ENCODE data around the gene MOB3B.

Gene MOB3B

DNA sequence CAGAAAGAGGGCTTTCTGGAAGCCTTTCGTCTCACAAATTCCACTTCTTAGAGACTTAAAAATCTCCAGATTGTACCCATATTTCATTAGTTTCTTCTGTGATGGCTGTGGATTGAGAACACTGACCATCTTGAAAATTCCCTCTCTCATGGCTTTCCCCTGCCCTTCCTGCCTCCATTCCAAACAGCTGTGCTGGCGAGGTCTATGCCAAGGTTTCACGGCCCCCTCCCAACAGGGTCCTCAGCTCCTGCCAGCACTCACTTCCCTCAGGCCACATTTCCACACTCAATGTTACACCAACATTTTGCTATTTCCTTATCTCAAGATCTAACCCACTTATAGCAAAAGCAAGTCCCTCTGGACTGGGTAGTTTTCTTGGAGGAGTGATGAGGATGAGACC lies 192.4 kb downstream of the MOB3B start:
- TF ChIP-seq, protein P1, sequence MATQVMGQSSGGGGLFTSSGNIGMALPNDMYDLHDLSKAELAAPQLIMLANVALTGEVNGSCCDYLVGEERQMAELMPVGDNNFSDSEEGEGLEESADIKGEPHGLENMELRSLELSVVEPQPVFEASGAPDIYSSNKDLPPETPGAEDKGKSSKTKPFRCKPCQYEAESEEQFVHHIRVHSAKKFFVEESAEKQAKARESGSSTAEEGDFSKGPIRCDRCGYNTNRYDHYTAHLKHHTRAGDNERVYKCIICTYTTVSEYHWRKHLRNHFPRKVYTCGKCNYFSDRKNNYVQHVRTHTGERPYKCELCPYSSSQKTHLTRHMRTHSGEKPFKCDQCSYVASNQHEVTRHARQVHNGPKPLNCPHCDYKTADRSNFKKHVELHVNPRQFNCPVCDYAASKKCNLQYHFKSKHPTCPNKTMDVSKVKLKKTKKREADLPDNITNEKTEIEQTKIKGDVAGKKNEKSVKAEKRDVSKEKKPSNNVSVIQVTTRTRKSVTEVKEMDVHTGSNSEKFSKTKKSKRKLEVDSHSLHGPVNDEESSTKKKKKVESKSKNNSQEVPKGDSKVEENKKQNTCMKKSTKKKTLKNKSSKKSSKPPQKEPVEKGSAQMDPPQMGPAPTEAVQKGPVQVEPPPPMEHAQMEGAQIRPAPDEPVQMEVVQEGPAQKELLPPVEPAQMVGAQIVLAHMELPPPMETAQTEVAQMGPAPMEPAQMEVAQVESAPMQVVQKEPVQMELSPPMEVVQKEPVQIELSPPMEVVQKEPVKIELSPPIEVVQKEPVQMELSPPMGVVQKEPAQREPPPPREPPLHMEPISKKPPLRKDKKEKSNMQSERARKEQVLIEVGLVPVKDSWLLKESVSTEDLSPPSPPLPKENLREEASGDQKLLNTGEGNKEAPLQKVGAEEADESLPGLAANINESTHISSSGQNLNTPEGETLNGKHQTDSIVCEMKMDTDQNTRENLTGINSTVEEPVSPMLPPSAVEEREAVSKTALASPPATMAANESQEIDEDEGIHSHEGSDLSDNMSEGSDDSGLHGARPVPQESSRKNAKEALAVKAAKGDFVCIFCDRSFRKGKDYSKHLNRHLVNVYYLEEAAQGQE (IDR thresholded peaks at IDR 0.05; ENCODE audit: insufficient read depth in 1 of 2, low read depth in 2 of 2, low read length in 2 of 2): no peak
- TF ChIP-seq TAF1 (IDR thresholded peaks at IDR 0.05; ENCODE audit: borderline replicate concordance, insufficient read depth, low read length): no peak
- no peak for TF ChIP-seq SIN3A (IDR thresholded peaks at IDR 0.05; ENCODE audit: borderline replicate concordance, insufficient read depth, low read length)
- no peak for TF ChIP-seq FOXP2 (optimal IDR thresholded peaks at IDR 0.05; ENCODE audit: borderline replicate concordance, extremely low read depth, extremely low read length, insufficient read depth)
- no peak for TF ChIP-seq POLR2AphosphoS5 (IDR thresholded peaks at IDR 0.05; ENCODE audit: low read depth, low read length)

DNA sequence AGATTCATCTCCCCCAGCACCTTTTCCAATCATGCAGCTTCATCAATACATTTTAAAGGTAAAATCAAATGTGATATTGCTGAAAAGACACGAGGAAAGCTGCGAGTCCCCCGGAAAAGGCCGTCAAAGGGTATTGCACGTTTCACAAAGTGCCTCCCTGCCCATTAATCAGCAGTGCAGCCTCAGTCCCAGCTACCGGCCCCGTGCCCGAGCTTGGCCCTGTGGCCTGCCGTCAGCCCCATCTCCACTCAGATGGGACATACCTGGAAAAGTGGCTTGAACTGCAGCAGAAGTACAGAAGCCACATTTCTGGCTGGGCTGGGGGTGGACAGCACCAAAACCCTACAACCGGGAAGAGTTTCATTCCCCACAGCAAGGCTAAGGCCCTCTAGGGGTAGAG lies 192.8 kb downstream of the MOB3B start:
- TF ChIP-seq TAF1 (IDR thresholded peaks at IDR 0.05; ENCODE audit: borderline replicate concordance, insufficient read depth, low read length) (no peak), POLR2AphosphoS5 (IDR thresholded peaks at IDR 0.05; ENCODE audit: low read depth, low read length) (no peak), SIN3A (IDR thresholded peaks at IDR 0.05; ENCODE audit: borderline replicate concordance, insufficient read depth, low read length) (no peak), FOXP2 (optimal IDR thresholded peaks at IDR 0.05; ENCODE audit: borderline replicate concordance, extremely low read depth, extremely low read length, insufficient read depth) (no peak)
- TF ChIP-seq, protein P1 (IDR thresholded peaks at IDR 0.05; ENCODE audit: insufficient read depth in 1 of 2, low read depth in 2 of 2, low read length in 2 of 2): no peak

DNA sequence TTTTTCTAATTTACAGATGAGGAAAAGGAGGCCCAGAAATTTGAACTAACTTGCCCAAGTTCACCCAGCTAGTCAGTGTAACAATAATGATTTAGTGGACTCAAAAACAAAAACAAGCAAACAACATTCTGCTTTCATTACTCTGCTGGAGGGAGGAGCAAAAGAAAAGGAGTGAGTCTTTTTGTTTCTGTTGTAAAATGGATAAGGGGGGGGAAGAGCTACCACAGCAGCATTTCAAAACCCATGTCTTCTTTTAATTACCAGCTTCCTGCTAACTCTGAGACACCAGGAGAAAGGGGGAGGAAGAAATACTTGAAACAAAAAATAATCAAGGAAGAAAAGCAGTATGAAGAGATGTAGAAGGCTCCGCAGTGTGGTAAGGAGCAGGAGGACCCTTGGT lies 193.5 kb downstream of the MOB3B start:
- TF ChIP-seq SIN3A (IDR thresholded peaks at IDR 0.05; ENCODE audit: borderline replicate concordance, insufficient read depth, low read length) (no peak), FOXP2 (optimal IDR thresholded peaks at IDR 0.05; ENCODE audit: borderline replicate concordance, extremely low read depth, extremely low read length, insufficient read depth) (no peak), POLR2AphosphoS5 (IDR thresholded peaks at IDR 0.05; ENCODE audit: low read depth, low read length) (no peak), TAF1 (IDR thresholded peaks at IDR 0.05; ENCODE audit: borderline replicate concordance, insufficient read depth, low read length) (no peak)
- TF ChIP-seq, protein P1 (IDR thresholded peaks at IDR 0.05; ENCODE audit: insufficient read depth in 1 of 2, low read depth in 2 of 2, low read length in 2 of 2): no peak

DNA sequence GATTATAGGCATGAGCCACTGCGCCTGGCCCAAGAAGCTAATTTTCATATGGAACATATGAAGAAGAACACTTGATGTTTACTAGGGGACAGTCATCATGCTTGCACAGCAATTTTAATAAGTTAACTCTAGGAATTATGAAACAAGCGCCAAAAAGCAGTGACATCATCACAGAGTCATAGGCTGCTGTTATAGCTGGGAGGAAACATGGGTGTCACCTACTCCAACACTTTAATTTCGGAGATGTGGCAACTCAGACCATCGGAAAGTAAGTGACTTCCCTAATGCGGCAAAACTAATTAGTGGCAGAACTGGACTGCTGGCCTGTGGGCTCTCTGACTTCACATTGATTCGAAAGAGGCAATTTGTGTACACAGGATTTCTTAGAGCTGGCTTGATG lies 194.5 kb downstream of the MOB3B start:
- TF ChIP-seq SIN3A (IDR thresholded peaks at IDR 0.05; ENCODE audit: borderline replicate concordance, insufficient read depth, low read length): no peak
- no peak for TF ChIP-seq TAF1 (IDR thresholded peaks at IDR 0.05; ENCODE audit: borderline replicate concordance, insufficient read depth, low read length)
- no peak for TF ChIP-seq FOXP2 (optimal IDR thresholded peaks at IDR 0.05; ENCODE audit: borderline replicate concordance, extremely low read depth, extremely low read length, insufficient read depth)
- TF ChIP-seq, protein P1 (IDR thresholded peaks at IDR 0.05; ENCODE audit: insufficient read depth in 1 of 2, low read depth in 2 of 2, low read length in 2 of 2): no peak
- no peak for TF ChIP-seq POLR2AphosphoS5 (IDR thresholded peaks at IDR 0.05; ENCODE audit: low read depth, low read length)

Data from PFSK-1 (cell line).